Panc1 (cell line): ENCODE measurements around the gene UBALD2.

Experiments
- CTCF ChIP-seq: fragments of 450-650 bp; IDR thresholded peaks from 2 replicates; pipeline ENCODE4 v1.5.1; 2017; ENCODE audit warnings: mild to moderate bottlenecking
- TF ChIP-seq, protein P1 (sequence below), 2 experiments: IDR thresholded peaks; 2 replicates each; pipeline ENCODE4 v1.6.1; 2011 to 2012; ENCODE audit warnings: low read depth in 2 of 2, control low read depth in 1 of 2, low read length in 1 of 2, mild to moderate bottlenecking in 1 of 2, moderate library complexity in 1 of 2; ENCODE audit not compliant: insufficient read depth in 1 of 2

DNA sequence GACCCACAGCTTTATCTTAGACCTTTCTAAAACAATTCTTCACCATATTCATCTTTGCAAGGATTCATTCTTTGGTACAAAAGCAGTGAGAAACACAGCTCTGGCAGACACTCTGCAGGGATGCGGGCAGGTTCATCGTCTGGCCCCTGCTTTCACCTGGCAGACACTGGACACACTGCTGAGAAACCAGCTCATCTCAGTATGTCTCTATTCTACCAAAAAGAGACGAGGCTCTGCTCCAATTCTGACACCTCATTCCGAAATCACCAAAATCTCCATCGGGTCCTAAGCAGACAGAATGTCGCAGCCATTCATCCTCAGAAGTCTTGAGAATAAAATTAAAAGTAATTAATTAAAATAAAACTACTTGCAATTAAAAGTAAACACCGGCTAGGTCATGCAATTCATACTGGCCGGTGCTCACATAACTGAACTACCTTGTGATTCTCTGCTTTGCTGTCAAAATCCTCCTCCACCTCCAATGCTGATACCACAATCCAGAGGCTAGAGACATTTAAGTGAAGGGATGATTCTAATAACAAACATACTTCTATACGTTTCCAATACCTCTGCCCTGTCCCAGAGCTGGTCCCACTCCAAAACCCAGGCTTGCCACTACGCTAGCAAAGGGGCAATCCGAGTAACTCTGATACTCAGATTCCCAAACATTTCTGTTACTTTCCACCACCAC, 26.2 kb upstream of the UBALD2 start:
- TF ChIP-seq, protein P1, sequence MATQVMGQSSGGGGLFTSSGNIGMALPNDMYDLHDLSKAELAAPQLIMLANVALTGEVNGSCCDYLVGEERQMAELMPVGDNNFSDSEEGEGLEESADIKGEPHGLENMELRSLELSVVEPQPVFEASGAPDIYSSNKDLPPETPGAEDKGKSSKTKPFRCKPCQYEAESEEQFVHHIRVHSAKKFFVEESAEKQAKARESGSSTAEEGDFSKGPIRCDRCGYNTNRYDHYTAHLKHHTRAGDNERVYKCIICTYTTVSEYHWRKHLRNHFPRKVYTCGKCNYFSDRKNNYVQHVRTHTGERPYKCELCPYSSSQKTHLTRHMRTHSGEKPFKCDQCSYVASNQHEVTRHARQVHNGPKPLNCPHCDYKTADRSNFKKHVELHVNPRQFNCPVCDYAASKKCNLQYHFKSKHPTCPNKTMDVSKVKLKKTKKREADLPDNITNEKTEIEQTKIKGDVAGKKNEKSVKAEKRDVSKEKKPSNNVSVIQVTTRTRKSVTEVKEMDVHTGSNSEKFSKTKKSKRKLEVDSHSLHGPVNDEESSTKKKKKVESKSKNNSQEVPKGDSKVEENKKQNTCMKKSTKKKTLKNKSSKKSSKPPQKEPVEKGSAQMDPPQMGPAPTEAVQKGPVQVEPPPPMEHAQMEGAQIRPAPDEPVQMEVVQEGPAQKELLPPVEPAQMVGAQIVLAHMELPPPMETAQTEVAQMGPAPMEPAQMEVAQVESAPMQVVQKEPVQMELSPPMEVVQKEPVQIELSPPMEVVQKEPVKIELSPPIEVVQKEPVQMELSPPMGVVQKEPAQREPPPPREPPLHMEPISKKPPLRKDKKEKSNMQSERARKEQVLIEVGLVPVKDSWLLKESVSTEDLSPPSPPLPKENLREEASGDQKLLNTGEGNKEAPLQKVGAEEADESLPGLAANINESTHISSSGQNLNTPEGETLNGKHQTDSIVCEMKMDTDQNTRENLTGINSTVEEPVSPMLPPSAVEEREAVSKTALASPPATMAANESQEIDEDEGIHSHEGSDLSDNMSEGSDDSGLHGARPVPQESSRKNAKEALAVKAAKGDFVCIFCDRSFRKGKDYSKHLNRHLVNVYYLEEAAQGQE (IDR thresholded peaks at IDR 0.05; ENCODE audit: insufficient read depth in 1 of 2, low read depth in 2 of 2, low read length in 1 of 2): no peak
- no peak for TF ChIP-seq CTCF
